WI38 (cell line): ENCODE results near the gene KLHL13.

Source experiments
- H3K4me3 ChIP-seq: 2 replicates; pipeline ENCODE4 v1.5.1; 2011; ENCODE audit warnings: low read depth, mild to moderate bottlenecking, control low read depth, low read length
- CTCF ChIP-seq: IDR thresholded peaks from 2 replicates; pipeline ENCODE4 v1.5.1; 2012; ENCODE audit warnings: low read depth, mild to moderate bottlenecking, control low read depth, low read length

Gene KLHL13

GRCh38 chrX:118047446-118048186 lies 69.0 kb downstream of the KLHL13 start:
- TF ChIP-seq CTCF: no peak
- no peak overlapping the region for H3K4me3 ChIP-seq

- TF ChIP-seq CTCF: no peak
- no peak overlapping the region for H3K4me3 ChIP-seq
Measured at GRCh38 chrX:118039591-118039990, 77.0 kb downstream of the KLHL13 start.

GRCh38 chrX:118038614-118039365 lies 77.8 kb downstream of the KLHL13 start:
- no peak overlapping the region for H3K4me3 ChIP-seq
- no peak for TF ChIP-seq CTCF

- H3K4me3 ChIP-seq: no peak overlapping the region
- TF ChIP-seq CTCF: no peak
Measured at GRCh38 chrX:118026631-118027030, 90.0 kb downstream of the KLHL13 start.

- TF ChIP-seq CTCF: no peak
- 0 out of 2 replicates have a peak overlapping the region, but pooled peaks have one; percentile 13 for H3K4me3 ChIP-seq
Measured at GRCh38 chrX:118025226-118025625, 91.4 kb downstream of the KLHL13 start.

- TF ChIP-seq CTCF: no peak
- H3K4me3 ChIP-seq: no peak overlapping the region
Measured at GRCh38 chrX:118024482-118024881, 92.1 kb downstream of the KLHL13 start.

GRCh38 chrX:118022753-118023152 lies 93.9 kb downstream of the KLHL13 start:
- TF ChIP-seq CTCF: no peak
- H3K4me3 ChIP-seq: no peak overlapping the region
